RPMI7951 (cell line): ENCODE results near the gene SNX25. TPM values are rescaled to one million over a fixed set of nuclear protein-coding genes. Genes with fewer than 3 reads are reported as not detected.
A peak's percentile ranks its signal among the peaks of the same experiment; 100 is the strongest.
"Not testable (repeated sequence)": the region's sequence is repeated elsewhere in the genome, so short reads cannot be mapped to it uniquely, and the experiment has no call there.

Source experiments
- DNase-seq: peaks from one replicate; pipeline ENCODE4 v3.0.0-alpha.2; 2012; ENCODE audit warnings: low read depth
- total RNA-seq: library from RNA; depleted of rRNA; stranded (reverse); fragments of >200 nt; shearing (Covaris generic); gene quantifications from 2 replicates; pipeline ENCODE4 v1.2.3, GENCODE V29; 2014

SNX25 gene
- total RNA-seq, 1 experiment from 2014 or later: 18.3 TPM

- DNase-seq: no peak
These were observed 134.6 kb downstream of the SNX25 start for GRCh38 chr4:185343726-185344581.

- no peak for DNase-seq
These were observed 135.5 kb downstream of the SNX25 start for GRCh38 chr4:185344743-185345538.

- DNase-seq: peak; percentile 35
These were observed 137.7 kb downstream of the SNX25 start for GRCh38 chr4:185346975-185347601.

GRCh38 chr4:185351691-185352090 is 142.3 kb downstream of the SNX25 start:
- no peak for DNase-seq

- DNase-seq: no peak
These were observed 142.8 kb downstream of the SNX25 start for GRCh38 chr4:185352202-185352601.

- DNase-seq: no peak
These were observed 143.3 kb downstream of the SNX25 start for GRCh38 chr4:185352741-185353140.

- DNase-seq: peak; percentile 13
These were observed 147.8 kb downstream of the SNX25 start for GRCh38 chr4:185357211-185357610.

- DNase-seq: no peak
These were observed 148.5 kb downstream of the SNX25 start for GRCh38 chr4:185357733-185358440.

GRCh38 chr4:185358514-185358913 is 149.1 kb downstream of the SNX25 start:
- peak; percentile 48 for DNase-seq

- no peak for DNase-seq
These were observed 149.6 kb downstream of the SNX25 start for GRCh38 chr4:185358959-185359358.

GRCh38 chr4:185359767-185360446 is 150.5 kb downstream of the SNX25 start:
- DNase-seq: peak; percentile 54

GRCh38 chr4:185361872-185362271 is 152.5 kb downstream of the SNX25 start:
- no peak for DNase-seq

GRCh38 chr4:185362570-185362969 is 153.2 kb downstream of the SNX25 start:
- not testable (repeated sequence) for DNase-seq

GRCh38 chr4:185363251-185363650 is 153.9 kb downstream of the SNX25 start:
- no peak for DNase-seq

- no peak for DNase-seq
These were observed 155.5 kb downstream of the SNX25 start for GRCh38 chr4:185364886-185365285.

GRCh38 chr4:185369731-185370130 is 160.3 kb downstream of the SNX25 start:
- no peak for DNase-seq

- no peak for DNase-seq
These were observed 161.0 kb downstream of the SNX25 start for GRCh38 chr4:185370268-185370949.

GRCh38 chr4:185371702-185372101 is 162.3 kb downstream of the SNX25 start:
- DNase-seq: no peak

- no peak for DNase-seq
These were observed 164.6 kb downstream of the SNX25 start for GRCh38 chr4:185374027-185374426.

GRCh38 chr4:185374573-185374972 is 165.2 kb downstream of the SNX25 start:
- DNase-seq: no peak

- no peak for DNase-seq
These were observed 168.9 kb downstream of the SNX25 start for GRCh38 chr4:185378264-185378663.
